ENCODE measurements around the gene MYO15A. TPM values are rescaled to one million over a fixed set of nuclear protein-coding genes. Genes with fewer than 3 reads are reported as not detected.

The MYO15A gene
- total RNA-seq, 2 experiments from 2014 or later = 0.31 to 0.40 TPM

- no peak overlapping the region for H3K27ac Mint-ChIP-seq
- H3K4me1 Mint-ChIP-seq (ENCODE audit: low read depth) = no peaks in the 10 kb centered on the region
- peaks cover 3% of the 10 kb centered on the region for H3K9me3 Mint-ChIP-seq
- no peak for DNase-seq
- H3K4me3 Mint-ChIP-seq = no peak overlapping the region
- H3K27me3 Mint-ChIP-seq (ENCODE audit: low read depth) = no peaks in the 10 kb centered on the region
- CTCF ChIA-PET = no interaction called here
- no peaks in the 10 kb centered on the region for H3K36me3 Mint-ChIP-seq (ENCODE audit: low read depth)
- intact Hi-C loops (cut with micrococcal nuclease) = no loop called here
Observed at GRCh38 chr17:18120461-18121017, 12.0 kb downstream of the MYO15A start.

GRCh38 chr17:18121144-18121910, 12.8 kb downstream of the MYO15A start:
- CTCF ChIA-PET = no interaction called here
- Mint-ChIP-seq H3K27me3 (ENCODE audit: low read depth) (no peaks in the 10 kb centered on the region), H3K4me1 (ENCODE audit: low read depth) (no peaks in the 10 kb centered on the region), H3K27ac (no peak overlapping the region), H3K36me3 (ENCODE audit: low read depth) (no peaks in the 10 kb centered on the region), H3K4me3 (no peak overlapping the region), H3K9me3 (peaks cover 3% of the 10 kb centered on the region)
- no peak for DNase-seq
- intact Hi-C loops (cut with micrococcal nuclease) = no loop called here

DNA sequence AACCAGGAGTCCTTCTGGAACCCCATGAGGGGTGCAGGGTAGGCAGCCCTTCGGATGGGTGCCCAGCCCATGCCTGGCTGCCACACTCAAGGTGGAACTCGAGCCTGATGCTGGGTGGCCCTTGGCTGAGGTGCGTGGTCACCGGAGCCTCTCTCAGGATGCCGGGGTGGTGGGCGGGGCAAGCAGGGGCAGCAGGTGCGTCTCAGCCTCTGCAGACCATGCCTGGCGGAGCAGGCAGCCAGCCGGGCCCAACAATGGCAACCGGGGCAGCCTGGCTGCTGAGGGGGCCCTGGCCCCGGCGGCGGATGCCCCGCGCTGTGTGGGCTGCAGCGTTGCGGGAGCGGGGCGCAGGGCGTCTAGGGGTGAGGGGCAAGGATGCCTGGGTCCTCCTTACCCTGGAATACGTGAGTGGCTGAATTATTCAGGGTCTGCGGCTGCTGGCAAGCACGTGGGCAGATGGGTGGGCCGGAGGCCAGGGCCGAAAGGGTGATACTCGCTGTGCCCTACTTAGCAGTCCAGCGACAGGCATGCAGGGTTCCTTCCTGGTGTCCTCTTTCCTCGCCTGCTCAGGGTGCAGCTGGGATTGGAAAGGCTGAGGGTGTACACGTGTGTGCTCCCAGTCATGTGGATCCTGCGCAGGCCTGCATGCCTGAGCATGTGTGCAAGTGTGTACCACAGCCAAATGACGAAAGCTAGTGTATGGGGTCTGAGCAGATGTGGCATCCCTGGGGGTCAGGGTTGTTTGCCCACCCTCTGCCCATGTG, 14.6 kb downstream of the MYO15A start:
- Mint-ChIP-seq H3K4me3 (no peak overlapping the region), H3K36me3 (ENCODE audit: low read depth) (no peaks in the 10 kb centered on the region), H3K4me1 (ENCODE audit: low read depth) (no peaks in the 10 kb centered on the region), H3K27me3 (ENCODE audit: low read depth) (no peaks in the 10 kb centered on the region), H3K9me3 (peaks cover 3% of the 10 kb centered on the region), H3K27ac (no peak overlapping the region)
- CTCF ChIA-PET = no interaction called here
- no peak for DNase-seq
- intact Hi-C loops (cut with micrococcal nuclease) = no loop called here

DNA sequence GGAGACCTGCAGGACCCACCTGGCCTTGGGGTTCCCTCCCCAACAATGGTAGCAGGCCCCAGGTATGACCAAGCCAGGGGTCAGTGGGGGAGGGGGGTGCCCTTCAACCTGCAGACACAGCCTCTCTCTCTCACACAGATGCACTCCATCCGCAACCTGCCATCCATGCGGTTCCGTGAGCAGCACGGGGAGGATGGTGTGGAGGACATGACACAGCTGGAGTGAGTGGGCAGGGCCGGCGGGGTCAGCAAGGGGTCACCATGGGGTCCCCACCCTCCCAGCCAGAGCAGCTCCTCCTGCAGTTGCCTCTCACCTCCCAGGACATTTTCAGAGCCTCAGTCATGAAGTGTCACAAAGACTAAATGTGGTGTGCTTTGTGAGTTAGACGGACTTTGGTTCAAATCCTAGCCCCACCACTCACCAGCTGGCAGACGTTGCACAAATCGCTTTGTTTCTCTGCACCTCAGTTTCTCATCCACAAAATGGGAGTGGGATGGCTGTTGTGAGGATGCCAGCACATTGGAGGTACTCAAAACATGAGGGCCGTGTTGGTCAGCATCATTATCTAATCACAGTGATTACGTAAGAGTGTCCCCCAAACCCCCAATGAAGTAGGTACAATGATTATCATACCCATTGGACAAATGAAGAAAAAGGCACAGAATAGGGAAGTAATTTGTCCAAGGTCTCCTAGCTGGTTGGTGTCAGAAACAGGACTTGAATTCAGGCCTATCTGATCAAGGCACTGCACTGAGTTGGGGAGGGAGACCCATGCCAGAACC, 16.0 kb downstream of the MYO15A start:
- Mint-ChIP-seq H3K36me3 (ENCODE audit: low read depth) (no peaks in the 10 kb centered on the region), H3K4me1 (ENCODE audit: low read depth) (no peaks in the 10 kb centered on the region), H3K27me3 (ENCODE audit: low read depth) (no peaks in the 10 kb centered on the region), H3K9me3 (peaks cover 3% of the 10 kb centered on the region), H3K27ac (no peak overlapping the region), H3K4me3 (no peak overlapping the region)
- CTCF ChIA-PET = no interaction called here
- intact Hi-C loops (cut with micrococcal nuclease) = no loop called here
- DNase-seq = no peak

DNA sequence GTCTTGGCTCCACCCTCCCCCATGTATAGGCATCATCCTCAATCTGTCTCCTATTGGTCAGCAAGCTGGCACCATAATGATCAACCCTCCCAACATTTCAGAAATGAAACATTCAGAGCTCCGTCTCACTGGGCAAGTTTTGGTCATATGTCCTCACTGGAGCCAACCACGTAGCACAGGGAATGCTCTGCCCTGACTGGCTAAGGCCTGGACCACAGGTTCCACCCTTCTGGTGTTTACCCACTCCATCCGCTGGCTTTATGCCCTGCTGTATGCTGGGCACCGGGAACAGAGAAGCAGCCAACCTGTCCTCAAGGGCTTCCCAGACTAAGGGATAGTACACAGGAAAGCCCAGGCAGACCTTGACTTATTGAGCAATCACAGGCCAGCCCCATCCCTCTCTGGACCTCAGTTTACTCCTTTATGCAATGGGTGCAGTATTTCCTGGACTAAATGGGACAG, 20.5 kb downstream of the MYO15A start:
- H3K27me3 Mint-ChIP-seq (ENCODE audit: low read depth) = no peaks in the 10 kb centered on the region
- DNase-seq = no peak
- intact Hi-C loops (cut with micrococcal nuclease) = no loop called here
- no peak overlapping the region for H3K27ac Mint-ChIP-seq
- H3K4me1 Mint-ChIP-seq (ENCODE audit: low read depth) = no peaks in the 10 kb centered on the region
- H3K36me3 Mint-ChIP-seq (ENCODE audit: low read depth) = no peaks in the 10 kb centered on the region
- CTCF ChIA-PET = interaction anchor here (1.0 to 1.5 kb wide), 2 partner anchors 13 to 36 kb away, joined by 4 to 5 read pairs; no protein-coding TSS in a partner anchor
- no peak overlapping the region for H3K4me3 Mint-ChIP-seq
- no peaks in the 10 kb centered on the region for H3K9me3 Mint-ChIP-seq

- H3K4me3 Mint-ChIP-seq = no peak overlapping the region
- CTCF ChIA-PET = no interaction called here
- intact Hi-C loops (cut with micrococcal nuclease) = no loop called here
Observed at GRCh38 chr17:18132711-18133110, 24.2 kb downstream of the MYO15A start.

DNA sequence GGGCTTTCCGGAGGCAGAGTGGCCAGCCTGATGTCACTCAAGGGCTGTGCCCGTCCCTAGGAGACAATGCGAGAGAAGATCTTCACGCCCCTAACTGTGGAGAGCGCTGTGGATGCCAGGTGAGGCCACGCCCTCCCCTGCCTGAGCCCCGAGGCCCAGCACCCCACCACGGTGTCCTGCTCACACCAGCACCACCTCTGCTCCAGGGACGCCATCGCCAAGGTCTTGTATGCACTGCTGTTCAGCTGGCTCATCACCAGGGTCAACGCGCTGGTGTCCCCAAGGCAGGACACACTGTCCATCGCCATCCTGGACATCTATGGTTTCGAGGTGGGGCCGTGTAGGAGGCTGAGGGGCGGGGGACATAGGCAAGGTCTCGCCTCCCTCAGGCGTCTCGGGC, 27.8 kb downstream of the MYO15A start:
- no peak for DNase-seq
- H3K4me3 Mint-ChIP-seq = no peak overlapping the region
- no peak overlapping the region for H3K27ac Mint-ChIP-seq
- H3K4me1 Mint-ChIP-seq (ENCODE audit: low read depth) = no peaks in the 10 kb centered on the region
- H3K36me3 Mint-ChIP-seq (ENCODE audit: low read depth) = no peaks in the 10 kb centered on the region
- H3K9me3 Mint-ChIP-seq = no peaks in the 10 kb centered on the region
- intact Hi-C loops (cut with micrococcal nuclease) = no loop called here
- CTCF ChIA-PET = no interaction called here
- no peaks in the 10 kb centered on the region for H3K27me3 Mint-ChIP-seq (ENCODE audit: low read depth)

More at GRCh38 chr17:18132711-18133110, 24.2 kb downstream of the MYO15A start:
- no peak overlapping the region for H3K27ac Mint-ChIP-seq
- no peaks in the 10 kb centered on the region for H3K27me3 Mint-ChIP-seq (ENCODE audit: low read depth)
- no peak for DNase-seq
- H3K4me1 Mint-ChIP-seq (ENCODE audit: low read depth) = no peaks in the 10 kb centered on the region
- H3K36me3 Mint-ChIP-seq (ENCODE audit: low read depth) = no peaks in the 10 kb centered on the region
- no peaks in the 10 kb centered on the region for H3K9me3 Mint-ChIP-seq

DNA sequence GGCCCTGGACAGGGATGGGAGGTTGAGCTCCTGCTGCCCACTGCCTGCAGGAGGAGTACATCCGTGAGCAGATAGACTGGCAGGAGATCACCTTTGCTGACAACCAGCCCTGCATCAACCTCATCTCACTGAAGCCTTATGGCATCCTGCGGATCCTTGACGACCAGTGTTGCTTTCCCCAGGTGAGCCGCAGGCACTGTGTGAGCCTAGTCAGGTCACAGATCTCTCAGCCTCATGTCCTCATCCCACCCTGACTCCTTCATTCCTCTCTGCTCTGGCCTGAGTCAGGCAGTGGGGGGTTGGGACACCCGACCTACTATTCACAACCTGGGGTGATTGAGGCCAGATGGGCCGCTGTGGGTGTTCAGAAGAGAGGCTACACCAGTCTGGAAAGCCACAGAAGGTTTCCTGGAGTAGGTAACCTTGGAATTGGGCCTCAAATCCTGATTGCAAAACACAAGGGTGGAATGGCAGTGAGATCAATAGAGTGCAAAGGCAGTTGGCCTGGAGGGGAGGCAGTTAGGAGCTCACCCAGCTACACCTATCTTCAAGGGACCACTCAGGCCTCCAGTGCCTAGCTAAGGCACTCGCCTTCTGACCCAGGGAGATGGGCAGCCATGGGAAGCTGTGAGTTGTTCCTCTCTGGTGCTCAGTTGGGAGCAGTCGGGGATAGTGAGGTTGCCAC, 29.7 kb downstream of the MYO15A start:
- CTCF ChIA-PET = interaction anchor here (0.5 kb wide), 1 partner anchor 52 kb away, joined by 5 read pairs; no protein-coding TSS in a partner anchor
- intact Hi-C loops (cut with micrococcal nuclease) = no loop called here
- no peaks in the 10 kb centered on the region for H3K4me1 Mint-ChIP-seq (ENCODE audit: low read depth)
- H3K27me3 Mint-ChIP-seq (ENCODE audit: low read depth) = no peaks in the 10 kb centered on the region
- no peak overlapping the region for H3K4me3 Mint-ChIP-seq
- H3K27ac Mint-ChIP-seq = no peak overlapping the region
- DNase-seq = no peak
- H3K36me3 Mint-ChIP-seq (ENCODE audit: low read depth) = no peaks in the 10 kb centered on the region
- no peaks in the 10 kb centered on the region for H3K9me3 Mint-ChIP-seq

DNA sequence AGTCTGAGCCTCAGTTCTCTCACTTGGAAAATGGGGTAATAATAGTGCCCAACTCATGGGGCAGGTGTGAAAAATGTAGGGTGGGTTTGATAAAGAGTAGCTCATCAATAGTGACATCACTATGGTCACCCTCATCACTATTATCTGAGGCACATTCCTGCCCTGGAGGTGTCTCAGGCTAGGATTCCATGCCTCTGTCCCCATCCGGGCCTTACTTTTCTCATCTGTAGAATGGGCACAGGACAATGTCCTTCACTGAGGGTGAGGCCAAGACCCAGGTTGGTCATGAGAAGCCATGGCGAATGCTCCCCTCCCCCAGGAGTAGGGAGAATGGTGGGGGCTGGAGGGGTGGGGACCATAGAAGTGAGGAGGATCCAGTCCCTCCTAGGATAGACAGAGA, 30.5 kb downstream of the MYO15A start:
- no peak overlapping the region for H3K27ac Mint-ChIP-seq
- H3K4me3 Mint-ChIP-seq = no peak overlapping the region
- no peak for DNase-seq
- H3K36me3 Mint-ChIP-seq (ENCODE audit: low read depth) = no peaks in the 10 kb centered on the region
- H3K4me1 Mint-ChIP-seq (ENCODE audit: low read depth) = no peaks in the 10 kb centered on the region
- intact Hi-C loops (cut with micrococcal nuclease) = no loop called here
- no peaks in the 10 kb centered on the region for H3K27me3 Mint-ChIP-seq (ENCODE audit: low read depth)
- CTCF ChIA-PET = interaction anchor here (0.8 to 1.3 kb wide), 2 partner anchors 14 to 77 kb away, joined by 3 read pairs; no protein-coding TSS in a partner anchor
- no peaks in the 10 kb centered on the region for H3K9me3 Mint-ChIP-seq

GRCh38 chr17:18139498-18139897, 30.9 kb downstream of the MYO15A start:
- Mint-ChIP-seq H3K4me1 (ENCODE audit: low read depth) (no peaks in the 10 kb centered on the region), H3K27me3 (ENCODE audit: low read depth) (no peaks in the 10 kb centered on the region), H3K9me3 (no peaks in the 10 kb centered on the region), H3K36me3 (ENCODE audit: low read depth) (no peaks in the 10 kb centered on the region), H3K4me3 (no peak overlapping the region), H3K27ac (no peak overlapping the region)
- intact Hi-C loops (cut with micrococcal nuclease) = no loop called here
- DNase-seq = no peak
- CTCF ChIA-PET = interaction anchor here (0.8 to 1.3 kb wide), 3 partner anchors 12 to 77 kb away, joined by 3 read pairs; no protein-coding TSS in a partner anchor

- H3K27ac Mint-ChIP-seq = no peak overlapping the region
- CTCF ChIA-PET = interaction anchor here (0.8 to 1.3 kb wide), 3 partner anchors 12 to 76 kb away, joined by 3 read pairs; no protein-coding TSS in a partner anchor
- H3K4me3 Mint-ChIP-seq = no peak overlapping the region
- no peaks in the 10 kb centered on the region for H3K36me3 Mint-ChIP-seq (ENCODE audit: low read depth)
- H3K27me3 Mint-ChIP-seq (ENCODE audit: low read depth) = no peaks in the 10 kb centered on the region
- intact Hi-C loops (cut with micrococcal nuclease) = no loop called here
- H3K4me1 Mint-ChIP-seq (ENCODE audit: low read depth) = no peaks in the 10 kb centered on the region
- H3K9me3 Mint-ChIP-seq = no peaks in the 10 kb centered on the region
- no peak for DNase-seq
Observed at GRCh38 chr17:18139949-18140348, 31.4 kb downstream of the MYO15A start.
